ENCODE measurements around the gene SALL3.

The SALL3 gene

DNA sequence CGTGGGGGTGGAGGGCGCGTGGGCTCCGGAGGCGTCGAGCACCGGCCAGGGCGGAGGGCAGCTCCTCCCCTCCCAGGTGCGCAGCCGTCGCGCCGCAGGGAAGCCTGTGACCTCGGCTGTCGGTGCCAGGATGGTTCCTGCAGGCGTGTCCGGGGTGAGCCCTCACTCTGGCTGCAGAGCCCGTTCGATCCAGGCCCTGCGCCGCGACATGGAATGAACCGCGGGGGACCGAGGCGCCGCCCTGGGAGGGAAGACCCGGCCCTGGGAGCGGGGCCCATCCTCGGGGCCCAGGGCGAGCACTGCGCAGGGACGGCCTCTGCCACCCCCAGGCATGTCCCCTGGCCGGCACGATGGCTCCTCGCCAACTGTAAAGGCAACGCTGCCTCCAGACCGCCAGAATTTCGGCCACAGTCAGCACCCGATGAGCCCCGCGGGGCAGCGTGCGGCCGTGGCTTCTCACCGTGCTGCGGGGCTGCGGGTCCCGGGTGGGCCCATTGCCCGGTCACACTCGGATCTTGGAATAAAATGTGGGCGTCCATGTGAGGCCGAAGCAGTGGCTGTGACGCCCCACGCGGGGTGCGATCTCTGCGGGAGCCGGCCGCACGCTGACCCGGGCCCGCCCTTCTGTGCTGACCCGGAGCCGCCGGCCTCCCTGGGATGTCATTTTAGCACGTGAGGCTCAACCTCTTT, 26.6 kb downstream of the SALL3 start:
- intact Hi-C loops (cut with DNase I; ENCODE audit: low total_unique reads): no loop called here
- no peak overlapping the region for H3K27ac ChIP-seq
- DNase-seq: no peak
- TF ChIP-seq, protein P1, sequence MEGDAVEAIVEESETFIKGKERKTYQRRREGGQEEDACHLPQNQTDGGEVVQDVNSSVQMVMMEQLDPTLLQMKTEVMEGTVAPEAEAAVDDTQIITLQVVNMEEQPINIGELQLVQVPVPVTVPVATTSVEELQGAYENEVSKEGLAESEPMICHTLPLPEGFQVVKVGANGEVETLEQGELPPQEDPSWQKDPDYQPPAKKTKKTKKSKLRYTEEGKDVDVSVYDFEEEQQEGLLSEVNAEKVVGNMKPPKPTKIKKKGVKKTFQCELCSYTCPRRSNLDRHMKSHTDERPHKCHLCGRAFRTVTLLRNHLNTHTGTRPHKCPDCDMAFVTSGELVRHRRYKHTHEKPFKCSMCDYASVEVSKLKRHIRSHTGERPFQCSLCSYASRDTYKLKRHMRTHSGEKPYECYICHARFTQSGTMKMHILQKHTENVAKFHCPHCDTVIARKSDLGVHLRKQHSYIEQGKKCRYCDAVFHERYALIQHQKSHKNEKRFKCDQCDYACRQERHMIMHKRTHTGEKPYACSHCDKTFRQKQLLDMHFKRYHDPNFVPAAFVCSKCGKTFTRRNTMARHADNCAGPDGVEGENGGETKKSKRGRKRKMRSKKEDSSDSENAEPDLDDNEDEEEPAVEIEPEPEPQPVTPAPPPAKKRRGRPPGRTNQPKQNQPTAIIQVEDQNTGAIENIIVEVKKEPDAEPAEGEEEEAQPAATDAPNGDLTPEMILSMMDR (IDR thresholded peaks at IDR 0.05): no peak
- H3K36me3 ChIP-seq: no peaks in the 10 kb centered on the region
- no peak overlapping the region for H3K4me3 ChIP-seq
- H3K27me3 ChIP-seq: peaks cover 0 to 17% of the 10 kb centered on the region in 2 donors
- no peaks in the 10 kb centered on the region for H3K9me3 ChIP-seq
- no peaks in the 10 kb centered on the region for H3K4me1 ChIP-seq

DNA sequence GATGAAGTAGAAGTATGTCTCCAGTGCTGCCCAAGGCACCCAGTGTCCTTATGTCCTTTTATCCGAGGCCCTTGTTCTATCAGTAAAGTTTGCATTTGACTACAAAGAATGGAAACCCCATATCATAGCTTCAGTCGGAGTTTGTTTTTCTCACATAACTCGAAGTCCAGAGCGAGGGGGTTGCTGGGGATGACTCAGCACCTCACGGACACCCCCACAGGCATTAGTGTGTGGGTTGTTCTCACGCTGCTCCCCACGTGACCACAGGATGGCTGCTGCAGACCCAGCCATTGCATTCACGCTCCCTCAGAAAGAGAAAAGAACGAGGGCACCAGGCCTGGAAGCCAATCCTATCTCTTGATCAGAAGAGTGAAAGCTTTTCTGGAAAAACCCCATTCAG, 27.8 kb downstream of the SALL3 start:
- Histone ChIP-seq H3K27ac (no peak overlapping the region), H3K9me3 (no peaks in the 10 kb centered on the region), H3K4me3 (no peak overlapping the region), H3K27me3 (peaks cover 0 to 17% of the 10 kb centered on the region in 2 donors), H3K4me1 (no peaks in the 10 kb centered on the region), H3K36me3 (no peaks in the 10 kb centered on the region)
- intact Hi-C loops (cut with DNase I; ENCODE audit: low total_unique reads): no loop called here
- no peak for DNase-seq
- TF ChIP-seq, protein P1 (IDR thresholded peaks at IDR 0.05): no peak

DNA sequence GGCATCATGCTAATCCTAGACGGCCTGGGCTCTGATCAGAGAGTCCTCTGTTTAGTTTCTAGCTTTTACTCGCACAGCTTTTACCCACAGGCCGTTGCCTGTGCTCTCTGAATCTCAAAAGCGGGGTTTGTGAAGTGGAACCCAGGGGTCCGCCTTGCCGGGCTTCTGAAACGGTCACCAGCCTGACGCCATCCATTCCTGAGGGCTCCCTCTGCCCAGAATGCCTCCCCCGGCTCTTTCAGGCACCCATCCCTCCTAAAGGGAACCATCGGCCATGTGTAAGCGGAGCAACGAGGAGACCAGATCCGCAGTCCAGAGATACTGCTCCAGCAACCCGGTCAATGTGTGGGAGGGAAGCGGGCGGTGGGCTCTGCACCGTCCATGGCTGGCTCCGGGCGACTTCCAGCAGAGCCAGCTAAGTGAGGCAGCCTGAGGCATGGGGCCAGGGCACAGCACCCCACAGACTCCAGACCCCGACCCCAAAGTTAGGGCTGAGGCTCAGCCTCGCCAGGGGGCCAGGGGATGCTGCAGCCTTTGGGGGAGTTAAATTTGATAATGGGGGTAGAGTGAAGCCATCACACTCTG, 28.8 kb downstream of the SALL3 start:
- no peak for DNase-seq
- no peak overlapping the region for H3K4me3 ChIP-seq

DNA sequence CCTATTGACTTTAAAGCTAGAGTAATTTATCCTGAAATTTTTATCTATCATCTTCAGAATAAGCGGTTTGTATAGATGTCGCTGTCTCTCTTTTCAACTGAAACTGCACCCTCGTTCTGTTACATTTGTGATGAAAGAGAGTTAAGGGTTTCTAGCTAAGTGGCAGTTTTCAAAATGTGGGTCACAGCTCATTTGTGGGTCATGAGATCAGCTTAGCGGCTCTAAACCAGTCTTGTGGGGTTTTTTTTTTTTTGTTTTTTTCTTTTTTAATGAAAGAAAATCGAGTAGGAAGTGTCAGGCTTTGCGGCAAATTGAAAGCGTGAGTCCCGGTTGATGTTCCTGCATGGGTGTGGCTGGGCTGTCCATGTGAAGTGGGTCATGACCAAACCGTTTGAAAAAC, 31.2 kb downstream of the SALL3 start:
- no peaks in the 10 kb centered on the region for H3K36me3 ChIP-seq
- TF ChIP-seq, protein P1 (IDR thresholded peaks at IDR 0.05): no peak
- no peak overlapping the region for H3K27ac ChIP-seq
- intact Hi-C loops (cut with DNase I; ENCODE audit: low total_unique reads): no loop called here
- H3K4me1 ChIP-seq: no peaks in the 10 kb centered on the region
- no peak for DNase-seq
- H3K4me3 ChIP-seq: no peak overlapping the region
- peaks cover 0 to 14% of the 10 kb centered on the region in 2 donors for H3K27me3 ChIP-seq
- no peaks in the 10 kb centered on the region for H3K9me3 ChIP-seq

More for the DNA sequence above, 28.8 kb downstream of the SALL3 start:
- Histone ChIP-seq H3K36me3 (no peaks in the 10 kb centered on the region), H3K4me1 (no peaks in the 10 kb centered on the region), H3K27ac (no peak overlapping the region), H3K27me3 (peaks cover 0 to 17% of the 10 kb centered on the region in 2 donors), H3K9me3 (no peaks in the 10 kb centered on the region)
- TF ChIP-seq, protein P1 (IDR thresholded peaks at IDR 0.05): no peak
- intact Hi-C loops (cut with DNase I; ENCODE audit: low total_unique reads): no loop called here

DNA sequence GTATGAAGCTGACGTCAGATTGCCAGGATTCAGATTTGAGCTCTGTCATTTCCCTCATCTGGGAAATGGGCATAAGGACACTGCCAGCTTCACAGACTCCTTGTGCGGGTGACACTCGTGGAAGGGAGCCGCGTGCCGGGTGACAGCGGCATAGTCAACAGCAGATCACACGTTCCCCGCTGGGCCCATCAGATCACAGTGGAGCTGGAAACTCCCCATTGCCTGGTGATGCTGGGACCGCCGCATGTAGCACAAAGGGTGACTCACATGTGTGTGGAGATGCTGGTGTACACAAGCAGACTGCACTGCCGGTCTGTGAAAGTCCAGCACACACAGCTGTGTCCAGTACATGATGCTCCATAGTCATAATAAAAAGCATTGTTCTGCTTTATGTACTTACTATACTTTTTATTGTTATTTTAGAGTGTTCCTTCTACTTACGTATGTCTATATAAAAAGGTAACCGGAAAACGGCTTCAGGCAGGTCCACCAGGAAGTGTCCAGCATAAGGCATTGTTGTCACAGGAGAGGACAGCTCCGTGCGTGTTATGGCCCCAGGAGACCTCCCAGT, 31.8 kb downstream of the SALL3 start:
- H3K27me3 ChIP-seq: peaks cover 0 to 8% of the 10 kb centered on the region in 2 donors
- DNase-seq: no peak
- no peaks in the 10 kb centered on the region for H3K36me3 ChIP-seq
- TF ChIP-seq, protein P1 (IDR thresholded peaks at IDR 0.05): no peak
- no peak overlapping the region for H3K27ac ChIP-seq
- H3K4me1 ChIP-seq: no peaks in the 10 kb centered on the region
- no peak overlapping the region for H3K4me3 ChIP-seq
- intact Hi-C loops (cut with DNase I; ENCODE audit: low total_unique reads): no loop called here
- no peaks in the 10 kb centered on the region for H3K9me3 ChIP-seq
